T-helper 9 cell (primary cell): ENCODE results near the gene GRAMD1B.
A peak's percentile ranks its signal among the peaks of the same experiment; 100 is the strongest.

Experiments used
- DNase-seq: peaks from one replicate; pipeline ENCODE4 v3.0.0-alpha.2; 2020

Gene GRAMD1B

GRCh38 chr11:123575441-123575840, 145.4 kb downstream of the GRAMD1B start:
- DNase-seq = no peak

GRCh38 chr11:123576082-123576481, 146.0 kb downstream of the GRAMD1B start:
- no peak for DNase-seq

GRCh38 chr11:123576501-123576900, 146.4 kb downstream of the GRAMD1B start:
- no peak for DNase-seq

- DNase-seq = peak; percentile 59
Measured at GRCh38 chr11:123577081-123577598, 147.1 kb downstream of the GRAMD1B start.

- no peak for DNase-seq
Measured at GRCh38 chr11:123578778-123579481, 148.9 kb downstream of the GRAMD1B start.

GRCh38 chr11:123579482-123579812, 149.4 kb downstream of the GRAMD1B start:
- DNase-seq = no peak

- DNase-seq = no peak
Measured at GRCh38 chr11:123580137-123580536, 150.1 kb downstream of the GRAMD1B start.

GRCh38 chr11:123580557-123581275, 150.6 kb downstream of the GRAMD1B start:
- peak; percentile 48 for DNase-seq

GRCh38 chr11:123581651-123582399, 151.8 kb downstream of the GRAMD1B start:
- no peak for DNase-seq

GRCh38 chr11:123582992-123583504, 153.0 kb downstream of the GRAMD1B start:
- no peak for DNase-seq

- no peak for DNase-seq
Measured at GRCh38 chr11:123584186-123584585, 154.1 kb downstream of the GRAMD1B start.

GRCh38 chr11:123584737-123585136, 154.7 kb downstream of the GRAMD1B start:
- DNase-seq = no peak

- no peak for DNase-seq
Measured at GRCh38 chr11:123585206-123585605, 155.1 kb downstream of the GRAMD1B start.

GRCh38 chr11:123585706-123586105, 155.6 kb downstream of the GRAMD1B start:
- DNase-seq = no peak

- DNase-seq = no peak
Measured at GRCh38 chr11:123586568-123586967, 156.5 kb downstream of the GRAMD1B start.

- no peak for DNase-seq
Measured at GRCh38 chr11:123587044-123587443, 157.0 kb downstream of the GRAMD1B start.

- no peak for DNase-seq
Measured at GRCh38 chr11:123587559-123587958, 157.5 kb downstream of the GRAMD1B start.

- DNase-seq = no peak
Measured at GRCh38 chr11:123588117-123588863, 158.2 kb downstream of the GRAMD1B start.

GRCh38 chr11:123588864-123589262, 158.8 kb downstream of the GRAMD1B start:
- no peak for DNase-seq

- DNase-seq = no peak
Measured at GRCh38 chr11:123590296-123590912, 160.3 kb downstream of the GRAMD1B start.

GRCh38 chr11:123593570-123593969, 163.5 kb downstream of the GRAMD1B start:
- DNase-seq = no peak
